DMS153 treated with DMSO at 0.1 percent for 48 hours (cell line): ENCODE data around the gene RBBP8NL.

ENCODE experiments used
- DNase-seq: peaks from one replicate; lab custom pipeline; 2025; ENCODE audit not compliant: unreplicated experiment; lab: John Stamatoyannopoulos, UW

The RBBP8NL gene

GRCh38 chr20:62427172-62428001 is at the start of gene RBBP8NL:
RBBP8NL (minus strand) TSS chr20:62427539; CDS start chr20:62419647, 7,892 bp downstream.
- peak; percentile 83 for DNase-seq

- no peak for DNase-seq
These were observed 48.9 kb upstream of the RBBP8NL start for GRCh38 chr20:62476056-62476838.

GRCh38 chr20:62475772-62476055 is 48.4 kb upstream of the RBBP8NL start, which contains the start of gene GATA5:
GATA5 (minus strand) TSS chr20:62475995; CDS start chr20:62475521, 474 bp downstream.
- no peak for DNase-seq

GRCh38 chr20:62475027-62475771 is 47.9 kb upstream of the RBBP8NL start:
- no peak for DNase-seq

- no peak for DNase-seq
These were observed 47.3 kb upstream of the RBBP8NL start for GRCh38 chr20:62474604-62475026.

GRCh38 chr20:62473717-62474603 is 46.6 kb upstream of the RBBP8NL start:
- no peak for DNase-seq

GRCh38 chr20:62472941-62473585 is 45.7 kb upstream of the RBBP8NL start:
- no peak for DNase-seq

- DNase-seq = no peak
These were observed 45.0 kb upstream of the RBBP8NL start for GRCh38 chr20:62472138-62472940.

GRCh38 chr20:62470459-62470858 is 43.1 kb upstream of the RBBP8NL start:
- no peak for DNase-seq

GRCh38 chr20:62470001-62470400 is 42.7 kb upstream of the RBBP8NL start:
- DNase-seq = no peak

- DNase-seq = no peak
These were observed 42.0 kb upstream of the RBBP8NL start for GRCh38 chr20:62469352-62469751.

- DNase-seq = no peak
These were observed 39.6 kb upstream of the RBBP8NL start for GRCh38 chr20:62466806-62467537.

GRCh38 chr20:62466072-62466760 is 38.9 kb upstream of the RBBP8NL start:
- no peak for DNase-seq

GRCh38 chr20:62464990-62465389 is 37.7 kb upstream of the RBBP8NL start:
- no peak for DNase-seq

GRCh38 chr20:62464425-62464770 is 37.1 kb upstream of the RBBP8NL start:
- DNase-seq = no peak

- DNase-seq = no peak
These were observed 36.5 kb upstream of the RBBP8NL start for GRCh38 chr20:62463651-62464424.

GRCh38 chr20:62462976-62463592 is 35.7 kb upstream of the RBBP8NL start:
- no peak for DNase-seq
